IPS-NIHi7 (cell line): ENCODE measurements around the gene HERC6.
"Not testable (repeated sequence)": the region's sequence is repeated elsewhere in the genome, so short reads cannot be mapped to it uniquely, and the experiment has no call there.

ENCODE experiments used
- DNase-seq: peaks from one replicate; pipeline ENCODE4 v3.0.0; 2012; ENCODE audit warnings: mixed read lengths; ENCODE audit errors: extremely low spot score

HERC6 gene

GRCh38 chr4:88390128-88390527 is 11.5 kb downstream of the HERC6 start:
- DNase-seq, result no peak

- DNase-seq, result no peak
Observed at GRCh38 chr4:88391703-88392102, 13.1 kb downstream of the HERC6 start.

GRCh38 chr4:88396681-88397080 is 18.0 kb downstream of the HERC6 start:
- DNase-seq, result no peak

GRCh38 chr4:88398381-88398780 is 19.7 kb downstream of the HERC6 start:
- DNase-seq, result no peak

- DNase-seq, result no peak
Observed at GRCh38 chr4:88409206-88409605, 30.6 kb downstream of the HERC6 start.

- no peak for DNase-seq
Observed at GRCh38 chr4:88409789-88410188, 31.1 kb downstream of the HERC6 start.

GRCh38 chr4:88411491-88412096 is 32.9 kb downstream of the HERC6 start:
- DNase-seq, result no peak

GRCh38 chr4:88413801-88414200 is 35.1 kb downstream of the HERC6 start:
- DNase-seq, result no peak

- no peak for DNase-seq
Observed at GRCh38 chr4:88414755-88415154, 36.1 kb downstream of the HERC6 start.

GRCh38 chr4:88415982-88416381 is 37.3 kb downstream of the HERC6 start:
- no peak for DNase-seq

GRCh38 chr4:88418411-88418810 is 39.8 kb downstream of the HERC6 start:
- DNase-seq, result no peak

- DNase-seq, result no peak
Observed at GRCh38 chr4:88419874-88420273, 41.2 kb downstream of the HERC6 start.

GRCh38 chr4:88420844-88421243 is 42.2 kb downstream of the HERC6 start:
- no peak for DNase-seq

GRCh38 chr4:88422403-88422802 is 43.8 kb downstream of the HERC6 start:
- no peak for DNase-seq

GRCh38 chr4:88429401-88429800 is 50.7 kb downstream of the HERC6 start:
- DNase-seq, result no peak

GRCh38 chr4:88435987-88436693 is 57.5 kb downstream of the HERC6 start:
- DNase-seq, result no peak

GRCh38 chr4:88437873-88438272 is 59.2 kb downstream of the HERC6 start:
- not testable (repeated sequence) for DNase-seq

- DNase-seq, result peak; percentile 69
Observed at GRCh38 chr4:88439161-88439760, 60.6 kb downstream of the HERC6 start.

GRCh38 chr4:88440146-88440545 is 61.5 kb downstream of the HERC6 start:
- DNase-seq, result no peak

- no peak for DNase-seq
Observed at GRCh38 chr4:88441696-88442095, 63.0 kb downstream of the HERC6 start.

GRCh38 chr4:88442689-88443191 is 64.1 kb downstream of the HERC6 start:
- no peak for DNase-seq

GRCh38 chr4:88443486-88443885 is 64.8 kb downstream of the HERC6 start:
- DNase-seq, result no peak

GRCh38 chr4:88445252-88445651 is 66.6 kb downstream of the HERC6 start:
- no peak for DNase-seq
